HG02885 (cell line): ENCODE data around the gene CTDSP1.

ENCODE experiments used
- ATAC-seq: cut with Tn5 transposase; IDR thresholded peaks from one replicate; pipeline ENCODE4 v1.9.1; 2021; ENCODE audit warnings: mild to moderate bottlenecking; ENCODE audit not compliant: unreplicated experiment, poor library complexity

CTDSP1 gene, protein sequence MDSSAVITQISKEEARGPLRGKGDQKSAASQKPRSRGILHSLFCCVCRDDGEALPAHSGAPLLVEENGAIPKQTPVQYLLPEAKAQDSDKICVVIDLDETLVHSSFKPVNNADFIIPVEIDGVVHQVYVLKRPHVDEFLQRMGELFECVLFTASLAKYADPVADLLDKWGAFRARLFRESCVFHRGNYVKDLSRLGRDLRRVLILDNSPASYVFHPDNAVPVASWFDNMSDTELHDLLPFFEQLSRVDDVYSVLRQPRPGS

DNA sequence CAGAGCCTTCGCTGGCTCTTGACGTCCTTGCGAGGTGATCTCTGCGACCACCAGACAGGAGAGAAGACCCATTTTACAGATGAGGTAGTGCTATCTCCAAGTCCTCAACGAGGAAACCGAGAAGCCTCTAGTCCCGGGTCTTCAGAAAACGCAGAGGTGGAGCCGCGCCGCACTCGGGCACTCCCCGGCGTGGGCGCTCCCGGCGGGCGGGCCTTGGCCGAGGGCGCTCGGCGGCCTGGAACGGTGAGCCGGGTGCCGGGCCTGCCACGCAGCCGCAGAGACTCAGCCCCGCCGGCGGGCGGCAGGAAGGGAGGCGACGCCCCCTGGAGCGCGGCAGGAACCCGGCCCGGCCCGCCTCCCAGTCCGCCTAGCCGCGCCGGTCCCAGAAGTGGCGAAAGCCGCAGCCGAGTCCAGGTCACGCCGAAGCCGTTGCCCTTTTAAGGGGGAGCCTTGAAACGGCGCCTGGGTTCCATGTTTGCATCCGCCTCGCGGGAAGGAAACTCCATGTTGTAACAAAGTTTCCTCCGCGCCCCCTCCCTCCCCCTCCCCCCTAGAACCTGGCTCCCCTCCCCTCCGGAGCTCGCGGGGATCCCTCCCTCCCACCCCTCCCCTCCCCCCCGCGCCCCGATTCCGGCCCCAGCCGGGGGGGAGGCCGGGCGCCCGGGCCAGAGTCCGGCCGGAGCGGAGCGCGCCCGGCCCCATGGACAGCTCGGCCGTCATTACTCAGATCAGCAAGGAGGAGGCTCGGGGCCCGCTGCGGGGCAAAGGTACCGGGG is at the start of gene CTDSP1:
Gene CTDSP1 (plus strand): TSS at position 478 of the 776 bp plus-strand sequence. CDS start 223 bp downstream, at position 701.
- peak; percentile 45 for ATAC-seq

DNA sequence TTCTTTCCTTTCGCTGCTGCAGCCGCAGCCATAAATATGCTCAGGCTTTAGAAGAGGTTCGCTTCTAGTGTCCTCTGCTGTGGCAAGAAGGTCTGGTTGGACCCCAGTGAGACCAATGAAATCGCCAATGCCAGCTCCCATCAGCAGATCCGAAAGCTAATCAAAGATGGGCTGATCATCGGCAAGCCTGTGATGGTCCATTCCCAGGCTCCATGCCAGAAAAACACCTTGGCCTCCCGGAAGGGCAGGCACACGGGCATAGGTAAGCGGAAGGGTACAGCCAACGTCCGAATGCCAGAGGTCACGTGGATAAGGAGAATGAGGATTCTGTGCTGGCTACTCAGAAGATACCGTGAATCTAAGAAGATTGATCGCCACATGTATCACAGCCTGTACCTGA is 45.6 kb upstream of the CTDSP1 start:
- ATAC-seq, result no peak

DNA sequence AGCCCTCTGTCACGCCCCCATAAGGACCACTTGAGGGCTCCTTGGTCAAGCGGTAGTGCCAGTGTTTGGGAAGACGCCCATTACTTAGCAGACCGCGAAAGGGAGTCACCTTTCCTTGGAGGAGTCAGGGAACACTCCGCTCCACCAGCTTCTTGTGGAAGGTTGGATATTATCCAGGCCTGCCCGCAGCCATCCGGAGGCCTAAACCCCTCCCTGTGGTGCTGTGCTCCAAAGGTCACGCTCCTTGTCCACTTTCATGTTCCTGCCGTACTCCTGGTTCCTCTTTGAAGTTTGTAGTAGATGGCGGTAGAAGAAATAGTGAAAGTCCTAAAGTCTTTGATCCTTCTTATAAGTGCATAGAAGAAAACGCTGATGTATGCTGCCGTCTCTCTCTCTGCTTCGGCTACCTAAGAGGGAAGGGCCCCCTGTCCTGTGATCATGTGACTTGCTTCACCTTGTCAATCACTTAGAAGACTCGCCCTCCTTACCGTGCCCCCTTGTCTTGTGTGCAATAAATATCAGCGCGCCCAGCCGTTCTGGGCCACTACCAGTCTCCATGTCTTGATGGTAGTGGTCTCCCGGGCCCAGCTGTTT is 44.7 kb upstream of the CTDSP1 start:
- no peak for ATAC-seq

DNA sequence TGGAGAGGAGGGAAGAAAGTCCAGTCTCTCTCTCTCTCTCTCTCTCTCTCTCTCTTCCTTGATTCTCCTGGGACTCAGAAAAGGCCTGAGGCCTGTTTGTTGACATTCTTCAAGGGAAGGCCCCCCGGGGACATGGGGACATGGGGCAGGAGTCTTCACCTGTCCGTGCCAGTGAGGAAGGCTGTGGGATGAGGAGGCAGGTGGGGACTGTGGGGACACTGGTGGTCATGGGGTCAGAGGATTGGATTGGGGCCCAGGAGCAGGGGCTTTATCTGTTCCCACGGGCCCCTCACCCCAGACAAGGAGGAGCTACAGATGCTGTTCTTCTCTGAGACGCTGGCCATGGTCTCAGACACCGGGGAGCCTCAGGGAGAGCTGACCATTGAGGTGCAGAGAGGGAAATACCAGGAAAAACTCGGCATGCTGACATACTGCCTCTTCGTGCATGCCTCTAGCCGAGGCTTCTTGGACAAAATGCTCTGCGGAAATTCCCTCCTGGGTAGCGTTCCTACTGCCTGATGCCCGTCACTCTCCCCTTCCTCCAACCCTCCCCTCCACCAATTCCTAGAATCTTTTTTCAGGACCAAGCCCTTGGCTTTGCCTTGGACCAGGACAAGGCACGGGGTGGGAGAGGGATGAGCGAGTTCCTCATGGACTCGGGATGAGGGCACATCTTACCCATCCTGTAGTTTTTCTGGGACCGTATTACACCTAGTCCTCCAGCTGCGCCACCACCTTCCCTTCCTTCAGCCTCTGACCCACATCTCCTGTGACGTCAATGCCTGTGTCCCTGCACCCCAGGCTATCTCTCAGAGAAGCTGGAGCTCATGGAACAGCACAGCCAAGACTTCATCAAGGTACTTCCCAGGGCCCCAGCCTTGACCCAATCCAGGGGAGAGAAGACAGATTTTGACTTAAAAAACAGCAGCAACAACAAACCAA is 42.2 kb upstream of the CTDSP1 start:
- no peak for ATAC-seq

DNA sequence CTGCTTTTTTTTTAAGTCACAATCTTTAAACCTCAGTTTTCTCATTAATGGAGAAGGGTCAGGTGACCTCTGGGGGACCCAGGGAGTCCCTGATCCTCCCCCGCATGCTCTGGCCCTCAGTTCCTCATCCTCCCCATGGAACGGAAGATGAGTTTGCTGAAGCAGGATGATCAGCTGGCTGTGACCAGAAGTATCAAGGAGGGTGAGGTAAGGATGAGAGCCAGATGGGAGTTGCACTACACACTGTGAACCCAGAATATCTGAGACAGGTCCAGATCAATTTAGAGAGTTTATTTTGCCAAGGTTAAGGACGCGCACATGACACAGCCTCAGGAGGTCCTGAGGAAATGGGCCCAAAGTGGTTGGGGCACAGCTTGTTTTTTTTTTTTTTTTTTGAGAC is 39.2 kb upstream of the CTDSP1 start:
- ATAC-seq, result no peak

DNA sequence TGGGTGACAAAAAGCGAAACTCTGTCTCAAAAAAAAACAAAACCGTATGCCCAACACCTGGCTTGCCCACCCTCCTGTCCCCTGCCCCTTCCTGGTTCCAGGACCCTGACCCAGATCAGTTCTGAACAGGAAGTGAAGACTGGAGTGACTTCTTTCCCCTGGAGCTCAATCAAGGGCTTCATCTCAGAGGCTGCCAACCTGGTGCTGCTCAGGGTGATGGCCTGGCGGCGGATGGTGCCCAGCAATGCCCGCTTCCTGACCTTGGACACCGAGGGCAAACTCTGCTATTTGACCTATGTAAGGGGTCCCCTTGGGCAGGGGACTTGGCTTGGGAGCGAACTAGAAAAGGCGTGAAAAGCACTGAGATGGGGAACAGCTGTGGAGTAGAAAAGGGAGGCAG is 37.1 kb upstream of the CTDSP1 start:
- ATAC-seq, result no peak

DNA sequence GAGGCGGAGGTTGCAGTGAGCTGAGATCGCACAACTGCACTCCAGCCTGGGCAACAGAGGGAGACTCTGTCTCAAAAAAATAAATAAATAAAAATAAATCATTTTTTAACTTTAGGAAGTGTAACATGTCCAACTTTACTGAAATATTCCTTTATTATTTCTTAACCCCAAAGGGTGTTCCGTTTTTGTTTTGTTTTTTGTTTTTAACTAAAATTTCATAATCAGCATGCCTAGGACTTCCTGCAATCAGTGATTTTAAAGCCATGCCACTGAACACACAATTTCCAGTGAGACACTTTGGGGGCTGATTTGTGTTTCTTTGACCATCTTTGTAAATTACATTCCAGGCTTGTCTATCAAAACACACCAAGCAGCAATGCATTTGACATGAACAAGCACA is 35.9 kb upstream of the CTDSP1 start:
- no peak for ATAC-seq

DNA sequence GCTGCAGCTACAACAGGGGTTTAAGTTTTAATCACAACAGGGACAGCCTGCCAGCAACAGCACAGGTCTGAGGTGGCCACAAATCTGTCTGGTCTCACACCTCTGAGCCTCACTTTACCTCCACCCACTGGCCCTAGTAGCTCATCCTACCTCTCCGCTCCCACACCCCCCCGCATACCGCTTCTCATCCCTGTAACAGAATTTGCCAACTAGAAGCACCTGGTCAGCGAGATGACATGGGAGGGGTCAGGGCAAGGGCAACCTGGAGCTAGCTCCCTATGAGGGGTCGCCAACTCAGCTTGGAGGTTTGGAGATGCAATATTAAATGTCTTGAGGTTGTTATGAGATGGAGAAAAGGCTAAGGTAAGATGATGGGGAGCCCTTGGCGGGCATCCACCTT is 35.5 kb upstream of the CTDSP1 start:
- no peak for ATAC-seq

DNA sequence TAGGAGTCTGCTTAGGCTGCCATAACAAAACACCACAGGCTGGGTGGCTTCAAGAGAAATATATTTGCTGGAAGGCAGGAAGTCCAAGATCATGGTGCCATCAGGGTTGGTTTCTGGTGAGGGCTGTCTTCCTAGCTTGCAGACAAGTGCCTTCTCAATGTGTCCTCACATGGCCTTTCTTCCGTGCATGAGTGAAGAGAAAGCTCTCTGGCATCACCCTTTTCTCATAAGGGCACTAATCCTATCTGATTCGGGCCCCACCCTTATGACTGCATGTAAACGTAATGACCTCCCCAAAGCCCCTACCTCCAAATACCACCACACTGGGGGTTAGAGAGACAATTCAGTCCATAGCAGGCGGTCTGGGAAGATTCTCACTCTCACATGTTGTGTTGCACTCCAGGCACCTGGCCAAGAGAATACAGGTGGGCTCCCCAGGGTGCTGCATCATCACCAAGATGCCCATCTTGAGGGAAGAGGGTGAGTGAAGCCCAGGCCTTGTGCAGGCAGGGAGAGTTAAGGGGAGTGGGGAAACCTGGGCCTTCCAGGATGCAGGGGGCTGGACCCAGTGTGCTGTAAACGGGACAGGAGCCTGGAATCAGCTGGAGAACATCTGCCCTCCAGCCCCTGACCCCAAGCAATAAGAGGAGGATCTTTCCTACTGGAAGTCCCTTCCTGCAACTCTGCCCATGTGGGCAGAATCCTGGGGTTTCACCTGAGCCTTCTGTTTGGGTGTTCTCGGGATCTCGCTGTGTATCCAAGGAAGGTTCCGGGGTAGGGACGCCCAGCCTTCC is 32.9 kb upstream of the CTDSP1 start:
- no peak for ATAC-seq

DNA sequence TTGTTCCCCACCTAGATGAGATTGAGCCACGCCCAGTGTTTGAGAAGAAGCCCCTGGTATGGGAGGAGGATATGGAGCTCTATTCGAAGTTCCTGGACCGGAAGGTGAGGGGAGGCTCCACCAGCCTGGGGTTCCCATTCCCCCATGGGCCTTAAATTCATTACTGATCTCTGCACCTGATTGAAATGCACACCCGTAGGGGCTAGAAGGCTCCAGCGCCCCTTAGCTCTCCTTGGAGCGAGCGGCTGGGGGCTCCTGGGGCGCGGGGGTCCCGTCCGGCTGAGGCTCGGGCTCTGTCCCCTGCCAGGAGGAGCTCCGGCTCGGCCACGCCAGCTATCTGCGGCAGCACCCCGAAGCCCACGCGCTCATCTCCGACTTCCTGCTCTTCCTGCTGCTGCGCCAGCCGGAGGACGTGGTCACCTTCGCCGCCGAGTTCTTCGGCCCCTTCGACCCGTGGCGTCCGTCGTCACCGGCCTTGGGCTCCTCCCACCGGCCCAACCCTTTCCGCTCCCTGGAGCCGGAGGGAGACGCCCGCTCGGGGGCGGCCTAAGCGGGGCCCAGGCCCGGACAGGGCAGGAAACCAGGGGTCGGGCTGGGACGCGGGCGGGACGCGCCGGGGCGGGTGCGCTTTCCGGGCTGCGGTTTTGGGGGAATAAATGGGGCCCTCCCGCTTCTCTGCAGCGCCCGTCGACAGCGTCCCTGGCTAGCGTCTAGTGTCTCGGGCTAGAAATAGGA is 32.1 kb upstream of the CTDSP1 start:
- ATAC-seq, result peak; percentile 96

DNA sequence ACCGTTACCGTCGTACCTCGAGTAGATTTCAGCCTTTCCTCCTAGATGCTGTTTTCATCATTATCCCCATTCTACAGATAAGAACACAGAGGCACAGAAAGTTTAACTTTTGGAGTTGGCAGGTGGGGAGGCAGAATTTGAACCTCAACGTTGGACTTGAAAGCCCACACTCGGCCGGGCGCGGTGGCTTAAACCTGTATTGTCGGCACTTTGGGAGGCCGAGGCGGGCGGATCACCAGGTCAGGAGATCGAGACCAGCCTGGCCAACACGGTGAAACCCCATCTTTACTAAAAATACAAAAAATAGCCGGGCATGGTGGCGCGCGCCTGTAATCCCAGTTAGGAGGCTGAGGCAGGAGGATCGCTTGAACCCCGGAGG is 31.5 kb upstream of the CTDSP1 start:
- no peak for ATAC-seq

DNA sequence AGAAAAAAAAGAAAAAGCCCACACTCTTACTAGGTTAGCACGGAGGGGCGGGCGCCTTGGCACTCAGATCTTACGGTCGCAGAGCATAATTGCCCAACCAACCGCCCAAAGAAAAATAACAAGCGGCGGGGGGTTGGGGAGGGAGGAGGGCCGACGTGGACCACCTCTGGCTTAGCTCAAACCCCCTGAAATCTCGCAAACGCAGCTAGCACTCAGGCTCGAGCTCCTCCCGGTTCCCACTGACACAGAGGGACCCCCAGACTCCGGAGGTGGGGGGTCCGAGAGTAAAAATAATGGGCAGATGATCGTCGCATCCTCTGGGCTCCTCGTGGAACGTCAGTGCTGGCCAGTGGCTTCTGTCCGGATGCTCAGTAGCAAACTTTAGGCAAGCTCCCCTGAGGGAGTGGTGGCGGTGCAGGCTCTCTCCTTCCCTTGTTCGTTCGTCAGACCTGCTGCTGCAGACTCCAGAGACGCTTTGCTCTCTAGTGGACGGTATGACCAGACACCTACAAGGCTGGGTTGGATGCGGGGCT is 31.0 kb upstream of the CTDSP1 start:
- no peak for ATAC-seq

DNA sequence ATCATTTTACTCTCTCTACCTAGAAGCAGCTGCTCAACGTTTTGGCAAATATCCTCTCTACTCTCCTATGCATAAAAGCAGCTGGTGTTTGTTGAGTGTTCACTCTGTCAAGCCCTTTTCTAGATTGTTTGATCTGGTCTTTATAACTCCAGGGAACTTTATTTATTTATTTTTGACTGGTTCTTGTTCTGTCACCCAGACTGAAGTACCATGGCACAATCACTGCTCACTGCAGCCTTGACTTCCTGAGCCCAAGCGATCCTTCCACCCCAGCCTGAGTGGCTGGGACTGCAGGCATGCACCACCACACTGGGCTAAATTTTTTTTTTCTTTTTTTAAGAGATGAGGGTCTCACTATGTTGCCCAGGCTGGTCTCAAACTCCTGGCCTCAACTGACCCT is 30.3 kb upstream of the CTDSP1 start:
- ATAC-seq, result no peak

DNA sequence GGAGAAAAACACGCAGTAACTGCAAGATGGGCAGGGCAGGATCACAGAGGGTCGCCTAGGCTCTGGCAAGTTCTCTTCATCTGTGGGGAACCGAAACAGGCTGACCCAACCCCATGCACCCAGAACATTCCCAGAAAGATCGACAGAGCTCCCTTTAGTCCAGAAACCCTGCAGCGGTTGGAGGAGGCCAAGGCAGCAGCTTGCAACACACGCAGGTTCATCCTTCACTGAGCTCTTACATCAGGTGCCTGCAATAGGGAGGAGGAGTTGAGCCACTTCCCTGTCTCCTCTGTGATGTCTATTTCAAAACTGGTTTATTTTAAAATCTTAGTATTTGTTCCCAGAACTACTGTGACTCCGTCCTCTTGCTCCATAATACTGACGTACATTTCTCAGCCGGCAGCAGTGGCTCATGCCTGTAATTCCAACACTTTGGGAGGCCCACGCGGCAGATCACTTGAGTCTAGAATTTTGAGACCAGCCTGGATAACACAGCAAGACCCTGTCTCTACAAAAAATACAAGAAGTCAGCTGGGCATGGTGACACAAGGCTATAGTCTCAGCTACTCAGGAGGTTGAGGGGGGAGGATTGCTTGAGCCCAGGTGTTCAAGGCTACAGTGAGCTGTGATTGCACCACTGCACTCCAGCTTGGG is 29.1 kb upstream of the CTDSP1 start:
- ATAC-seq, result no peak

DNA sequence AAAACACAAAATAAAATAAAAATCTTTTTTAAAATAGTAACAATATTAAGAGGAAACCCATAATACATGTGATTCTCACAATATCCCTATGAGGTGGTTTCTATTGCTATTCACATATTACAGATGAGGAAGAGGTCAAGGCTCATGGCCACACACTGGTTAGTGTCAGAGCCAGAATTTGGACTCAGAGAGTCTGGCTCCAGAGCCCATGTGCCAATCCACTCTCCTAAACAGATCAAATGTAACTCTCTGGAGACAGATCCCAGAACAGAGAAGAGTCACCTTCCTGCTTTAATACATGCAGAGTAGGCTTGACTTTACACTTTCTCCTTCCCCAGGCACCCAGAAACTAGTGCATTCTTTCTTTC is 27.7 kb upstream of the CTDSP1 start:
- ATAC-seq, result no peak

DNA sequence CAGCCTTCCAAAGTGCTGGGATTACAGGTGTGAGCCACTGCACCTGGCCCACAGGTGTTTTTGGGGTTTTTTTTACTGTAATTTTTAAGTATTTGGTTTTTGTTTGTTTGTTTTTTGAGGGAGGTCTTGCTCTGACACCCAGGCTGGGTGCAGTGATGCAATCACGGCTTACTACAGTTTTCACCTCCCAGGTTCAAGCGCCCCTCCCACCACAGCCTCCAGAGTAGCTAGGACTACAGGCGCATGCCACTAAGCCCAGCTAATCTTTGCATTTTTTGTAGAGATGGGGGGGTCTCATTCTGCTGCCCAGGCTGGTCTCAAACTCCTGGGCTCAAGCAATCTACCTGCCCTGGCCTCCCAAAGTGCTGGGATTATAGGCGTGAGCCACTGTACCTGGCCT is 24.9 kb upstream of the CTDSP1 start:
- ATAC-seq, result no peak

DNA sequence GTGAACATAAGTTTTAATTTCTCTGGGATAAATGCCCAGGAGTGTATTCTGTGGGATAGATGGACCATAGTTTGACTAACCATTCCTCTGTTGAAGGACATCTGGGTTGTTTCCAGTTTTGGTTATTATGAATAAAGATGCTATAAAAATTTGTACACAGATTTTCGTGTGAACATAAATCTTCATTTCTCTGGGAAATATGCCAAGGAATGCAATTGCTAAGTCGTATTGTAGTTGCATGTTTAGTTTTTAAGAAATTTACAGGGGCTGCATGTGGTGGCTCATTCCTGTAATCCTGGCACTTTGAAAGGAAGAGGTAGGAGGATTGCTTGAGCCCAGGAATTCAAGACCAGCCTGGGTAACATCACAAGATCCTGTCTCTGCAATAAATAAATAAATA is 24.5 kb upstream of the CTDSP1 start:
- no peak for ATAC-seq

DNA sequence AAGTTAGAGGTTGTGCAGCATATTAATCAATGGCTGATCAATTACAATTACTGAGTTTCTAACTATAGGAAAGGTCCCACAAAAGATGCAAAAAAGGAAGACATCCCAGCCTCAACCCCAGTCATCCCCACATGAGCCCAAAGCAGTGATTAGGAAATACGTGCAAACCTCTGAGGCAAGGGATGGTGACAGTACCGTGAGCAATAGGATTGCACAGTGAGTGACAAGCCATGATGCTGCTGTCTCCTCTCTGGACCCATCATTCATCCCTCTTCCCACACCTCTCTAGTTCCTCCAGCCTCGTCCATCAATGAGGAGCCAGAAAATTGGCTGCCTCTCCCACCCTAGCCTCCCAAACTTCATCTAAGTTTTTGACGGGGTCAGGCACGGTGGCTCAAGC is 21.6 kb upstream of the CTDSP1 start:
- ATAC-seq, result no peak
